ENCODE data around the gene HACD2. TPM values are rescaled to one million over a fixed set of nuclear protein-coding genes. Genes with fewer than 3 reads are reported as not detected.

The HACD2 gene, protein sequence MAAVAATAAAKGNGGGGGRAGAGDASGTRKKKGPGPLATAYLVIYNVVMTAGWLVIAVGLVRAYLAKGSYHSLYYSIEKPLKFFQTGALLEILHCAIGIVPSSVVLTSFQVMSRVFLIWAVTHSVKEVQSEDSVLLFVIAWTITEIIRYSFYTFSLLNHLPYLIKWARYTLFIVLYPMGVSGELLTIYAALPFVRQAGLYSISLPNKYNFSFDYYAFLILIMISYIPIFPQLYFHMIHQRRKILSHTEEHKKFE
- polyA plus RNA-seq (2013, experiment 1 of 2), result 13.5 TPM
- 14.5 TPM for polyA plus RNA-seq (2013, experiment 2 of 2)

- no peak within 1 kb of the TSS for H2AK5ac ChIP-seq (ENCODE audit: low read length, severe bottlenecking)
- peak within 1 kb of the TSS; percentile 31 to 82 for H3K4ac ChIP-seq (ENCODE audit: low read depth in 1 of 2, low read length in 2 of 2)
- H3K27me3 ChIP-seq (ENCODE audit: control insufficient read depth in 1 of 2, insufficient read depth in 1 of 2, low read length in 2 of 2), result no peaks in the 10 kb centered on the region
- no peaks in the 10 kb centered on the region for H3K9me3 ChIP-seq (ENCODE audit: control insufficient read depth, low read length)
- peak within 1 kb of the TSS; percentile 94 for H2BK15ac ChIP-seq (ENCODE audit: low read depth, poor library complexity, severe bottlenecking)
- H3K18ac ChIP-seq (ENCODE audit: low read depth in 1 of 2, low read length in 2 of 2), result peak within 1 kb of the TSS; percentile 78 to 98
- H3K36me3 ChIP-seq (ENCODE audit: control insufficient read depth in 1 of 2, insufficient read depth in 2 of 2, low read depth in 1 of 2, low read length in 2 of 2), result peaks cover 5 to 13% of the 10 kb centered on the region in 2 experiments
- under 1% methylated on average over 54 of the region's 54 CpGs for WGBS
- peak within 1 kb of the TSS; percentile 82 for H2BK5ac ChIP-seq (ENCODE audit: low read depth, low read length, poor library complexity, severe bottlenecking)
- peak; percentile 98 for DNase-seq
- H3K4me1 ChIP-seq (ENCODE audit: control insufficient read depth, insufficient read depth, low read depth, low read length), result peaks cover 2% of the 10 kb centered on the region
- H2BK120ac ChIP-seq (ENCODE audit: low read depth, low read length), result peak within 1 kb of the TSS; percentile 50
- H4K91ac ChIP-seq (ENCODE audit: low read length), result peak within 1 kb of the TSS; percentile 54
- peak within 1 kb of the TSS; percentile 100 for H3K4me2 ChIP-seq (ENCODE audit: low read length, poor library complexity, severe bottlenecking)
- H3K9ac ChIP-seq (ENCODE audit: low read length), result peak within 1 kb of the TSS; percentile 89
- H3K27ac ChIP-seq (ENCODE audit: low read length, poor library complexity, severe bottlenecking), result peak within 1 kb of the TSS; percentile 98
- peak within 1 kb of the TSS in 1 of 2 experiments; percentile 54 for H2BK12ac ChIP-seq (ENCODE audit: low read length in 2 of 2)
- H4K8ac ChIP-seq (ENCODE audit: low read length), result peak within 1 kb of the TSS; percentile 96
- H3K23ac ChIP-seq (ENCODE audit: low read length in 2 of 2), result peak within 1 kb of the TSS in 1 of 2 experiments; percentile 59
- H3K14ac ChIP-seq (ENCODE audit: low read length in 2 of 2), result peak within 1 kb of the TSS in 1 of 2 experiments; percentile 91
- H3K4me3 ChIP-seq (ENCODE audit: insufficient read depth in 1 of 2, low read depth in 1 of 2, low read length in 2 of 2), result peak within 1 kb of the TSS; percentile 83 to 93
- H3K79me1 ChIP-seq (replicated peaks; ENCODE audit: low read length, poor library complexity, severe bottlenecking), result peaks cover 25% of the 10 kb centered on the region
- H2AFZ ChIP-seq (ENCODE audit: low read depth, low read length), result peak within 1 kb of the TSS; percentile 98
These were observed at the start of gene HACD2 for GRCh38 chr3:123584988-123585937. TSS of gene HACD2 (minus strand) at chr3:123585053. CDS start at chr3:123585027, 26 bp downstream.

- peak overlapping the region; percentile 58 for H2AFZ ChIP-seq (ENCODE audit: low read depth, low read length)
- H3K4me2 ChIP-seq (ENCODE audit: low read length, poor library complexity, severe bottlenecking), result no peak overlapping the region
- H3K4ac ChIP-seq (ENCODE audit: low read depth in 1 of 2, low read length in 2 of 2), result peak overlapping the region; percentile 12 to 42
- peak overlapping the region; percentile 96 for H4K8ac ChIP-seq (ENCODE audit: low read length)
- H3K27ac ChIP-seq (ENCODE audit: low read length, poor library complexity, severe bottlenecking), result peak overlapping the region; percentile 80
- peak overlapping the region; percentile 55 to 69 for H2BK12ac ChIP-seq (ENCODE audit: low read length in 2 of 2)
- H2BK15ac ChIP-seq (ENCODE audit: low read depth, poor library complexity, severe bottlenecking), result no peak overlapping the region
- H3K18ac ChIP-seq (ENCODE audit: low read depth in 1 of 2, low read length in 2 of 2), result peak overlapping the region; percentile 41 to 82
- peaks cover 52 to 67% of the 10 kb centered on the region in 2 experiments for H3K36me3 ChIP-seq (ENCODE audit: control insufficient read depth in 1 of 2, insufficient read depth in 2 of 2, low read depth in 1 of 2, low read length in 2 of 2)
- peaks cover 44% of the 10 kb centered on the region for H3K4me1 ChIP-seq (ENCODE audit: control insufficient read depth, insufficient read depth, low read depth, low read length)
- WGBS, result 86% methylated on average over 8 of the region's 15 CpGs
- H2AK5ac ChIP-seq (ENCODE audit: low read length, severe bottlenecking), result peak overlapping the region; percentile 7
- peak overlapping the region in 1 of 2 experiments; percentile 81 for H3K14ac ChIP-seq (ENCODE audit: low read length in 2 of 2)
- H3K79me1 ChIP-seq (replicated peaks; ENCODE audit: low read length, poor library complexity, severe bottlenecking), result peaks cover 20% of the 10 kb centered on the region
- H3K27me3 ChIP-seq (ENCODE audit: control insufficient read depth in 1 of 2, insufficient read depth in 1 of 2, low read length in 2 of 2), result no peaks in the 10 kb centered on the region
- H3K4me3 ChIP-seq (ENCODE audit: insufficient read depth in 1 of 2, low read depth in 1 of 2, low read length in 2 of 2), result no peak overlapping the region
- no peaks in the 10 kb centered on the region for H3K9me3 ChIP-seq (ENCODE audit: control insufficient read depth, low read length)
- H3K23ac ChIP-seq (ENCODE audit: low read length in 2 of 2), result no peak overlapping the region
- no peak overlapping the region for H3K9ac ChIP-seq (ENCODE audit: low read length)
- DNase-seq, result no peak
- H2BK120ac ChIP-seq (ENCODE audit: low read depth, low read length), result no peak overlapping the region
- peak overlapping the region; percentile 94 for H4K91ac ChIP-seq (ENCODE audit: low read length)
- H2BK5ac ChIP-seq (ENCODE audit: low read depth, low read length, poor library complexity, severe bottlenecking), result no peak overlapping the region
These were observed 49.5 kb upstream of the HACD2 start for GRCh38 chr3:123634149-123635051.

GRCh38 chr3:123633530-123633929 is 48.7 kb upstream of the HACD2 start:
- Histone ChIP-seq H3K23ac (ENCODE audit: low read length in 2 of 2) (no peak overlapping the region), H3K36me3 (ENCODE audit: control insufficient read depth in 1 of 2, insufficient read depth in 2 of 2, low read depth in 1 of 2, low read length in 2 of 2) (peaks cover 52 to 67% of the 10 kb centered on the region in 2 experiments), H3K79me1 (replicated peaks; ENCODE audit: low read length, poor library complexity, severe bottlenecking) (peaks cover 14% of the 10 kb centered on the region), H3K4me3 (ENCODE audit: insufficient read depth in 1 of 2, low read depth in 1 of 2, low read length in 2 of 2) (peak overlapping the region in 1 of 2 experiments; percentile 20), H3K27ac (ENCODE audit: low read length, poor library complexity, severe bottlenecking) (peak overlapping the region; percentile 80), H3K14ac (ENCODE audit: low read length in 2 of 2) (no peak overlapping the region), H3K9ac (ENCODE audit: low read length) (peak overlapping the region; percentile 44), H2BK12ac (ENCODE audit: low read length in 2 of 2) (no peak overlapping the region), H2BK5ac (ENCODE audit: low read depth, low read length, poor library complexity, severe bottlenecking) (no peak overlapping the region), H2BK120ac (ENCODE audit: low read depth, low read length) (no peak overlapping the region), H2AFZ (ENCODE audit: low read depth, low read length) (no peak overlapping the region), H3K27me3 (ENCODE audit: control insufficient read depth in 1 of 2, insufficient read depth in 1 of 2, low read length in 2 of 2) (no peaks in the 10 kb centered on the region), H3K4ac (ENCODE audit: low read depth in 1 of 2, low read length in 2 of 2) (no peak overlapping the region), H3K18ac (ENCODE audit: low read depth in 1 of 2, low read length in 2 of 2) (no peak overlapping the region), H2BK15ac (ENCODE audit: low read depth, poor library complexity, severe bottlenecking) (no peak overlapping the region), H4K8ac (ENCODE audit: low read length) (no peak overlapping the region), H3K4me2 (ENCODE audit: low read length, poor library complexity, severe bottlenecking) (no peak overlapping the region), H4K91ac (ENCODE audit: low read length) (no peak overlapping the region), H3K9me3 (ENCODE audit: control insufficient read depth, low read length) (no peaks in the 10 kb centered on the region), H2AK5ac (ENCODE audit: low read length, severe bottlenecking) (no peak overlapping the region), H3K4me1 (ENCODE audit: control insufficient read depth, insufficient read depth, low read depth, low read length) (peaks cover 44% of the 10 kb centered on the region)
- DNase-seq, result no peak
- WGBS, result 100% methylated on average over 2 of the region's 2 CpGs

Measured in mesenchymal stem cell (in vitro differentiated cells and primary cell).